OCI-LY7 (cell line): ENCODE results near the gene CAMK1G. TPM values are rescaled to one million over a fixed set of nuclear protein-coding genes. Genes with fewer than 3 reads are reported as not detected.

ENCODE experiments used
- BruUV-seq: library from RNA; stranded (reverse); fragments of 400-500 nt; replicated peaks from 2 replicates; lab custom pipeline; 2021; lab: Mats Ljungman, UMichigan
- CTCF ChIA-PET: fragments of 300-600 bp; sonication (Branson Sonifier 250); formaldehyde crosslinking; loops from one replicate; lab custom pipeline; 2022; ENCODE audit warnings: antibody characterized with exemption; ENCODE audit not compliant: unreplicated experiment; lab: Charles Lee
- POLR2A ChIA-PET: fragments of 300-600 bp; sonication (Branson Sonifier 250); formaldehyde crosslinking; loops from one replicate; lab custom pipeline; 2022; ENCODE audit warnings: antibody characterized with exemption; lab: Charles Lee
- DNase-seq: peaks from one replicate; pipeline ENCODE4 v3.0.0-alpha.2; 2015; ENCODE audit warnings: low spot score
- H2AFZ ChIP-seq: fragments of 200-600 bp; sonication (generic), shearing (Covaris generic); 2 replicates; pipeline ENCODE4 v1.6.1; 2014; ENCODE audit warnings: mild to moderate bottlenecking, antibody characterized with exemption, low read length, moderate library complexity
- H3K27ac ChIP-seq: fragments of 200-600 bp; sonication (generic); 2 replicates; pipeline ENCODE4 v1.5.1; 2014; ENCODE audit warnings: mixed run types, low read depth, mild to moderate bottlenecking, moderate library complexity, low read length, inconsistent platforms; ENCODE audit not compliant: poor library complexity, severe bottlenecking
- H3K36me3 ChIP-seq: fragments of 200-600 bp; sonication (generic); 2 replicates; pipeline ENCODE4 v1.6.1; 2014; ENCODE audit warnings: mild to moderate bottlenecking, antibody characterized with exemption, low read length, moderate library complexity, mixed read lengths; ENCODE audit not compliant: insufficient read depth
- H3K4me1 ChIP-seq: fragments of 200-600 bp; sonication (generic); 2 replicates; pipeline ENCODE4 v1.5.1; 2014; ENCODE audit warnings: mild to moderate bottlenecking, low read length; ENCODE audit not compliant: insufficient read depth, poor library complexity, severe bottlenecking
- H3K4me2 ChIP-seq: fragments of 200-600 bp; sonication (generic); 2 replicates; pipeline ENCODE4 v1.6.1; 2014; ENCODE audit warnings: mild to moderate bottlenecking, low read length
- H3K4me3 ChIP-seq: fragments of 200-600 bp; sonication (generic); 2 replicates; pipeline ENCODE4 v1.5.1; 2014; ENCODE audit warnings: mild to moderate bottlenecking, low read depth, low read length; ENCODE audit not compliant: poor library complexity, severe bottlenecking
- H3K79me2 ChIP-seq: fragments of 200-600 bp; sonication (generic); 2 replicates; pipeline ENCODE4 v1.6.1; 2016; ENCODE audit warnings: low read depth, mild to moderate bottlenecking, low read length, moderate library complexity, mixed read lengths; ENCODE audit not compliant: insufficient read depth
- H3K9me2 ChIP-seq: fragments of 200-600 bp; sonication (generic); 2 replicates; pipeline ENCODE4 v1.6.1; 2016; ENCODE audit warnings: mild to moderate bottlenecking, low read length, mixed read lengths; ENCODE audit not compliant: insufficient read depth
- H3K9me3 ChIP-seq: fragments of 200-600 bp; sonication (generic); 2 replicates; pipeline ENCODE4 v1.6.1; 2014; ENCODE audit warnings: mild to moderate bottlenecking, mixed run types, low read length, mixed read lengths
- H4K20me1 ChIP-seq: fragments of 200-600 bp; sonication (generic); 2 replicates; pipeline ENCODE4 v1.6.1; 2014; ENCODE audit warnings: mild to moderate bottlenecking, antibody characterized with exemption, low read length, moderate library complexity, mixed read lengths; ENCODE audit not compliant: insufficient read depth
- CTCF ChIP-seq: fragments of 200-600 bp; sonication (generic); conservative IDR thresholded peaks from 2 replicates; pipeline ENCODE4 v1.5.1; 2014; ENCODE audit warnings: mild to moderate bottlenecking, antibody characterized with exemption, low read length, moderate library complexity, mixed read lengths
- EZH2phosphoT487 ChIP-seq: fragments of 200-600 bp; sonication (generic); IDR thresholded peaks from 2 replicates; pipeline ENCODE4 v1.6.1; 2018; ENCODE audit warnings: low read depth, borderline replicate concordance, mild to moderate bottlenecking, mixed run types, antibody characterized with exemption, low read length, moderate library complexity, mixed read lengths
- intact Hi-C: fragments of 100-400 bp; cut with micrococcal nuclease; formaldehyde crosslinking; loops from one replicate; pipeline ENCODE4 v1.10.0; 2022; ENCODE audit not compliant: unreplicated experiment
- total RNA-seq, 2 experiments: library from RNA; depleted of rRNA in 1 of 2; stranded (reverse); fragments of >200 nt in 1 of 2; shearing (Covaris generic) in 1 of 2; gene quantifications; 2 replicates each; pipeline ENCODE4 v1.2.3, GENCODE V29; 2014 to 2022

Gene CAMK1G
- total RNA-seq, 2 experiments from 2014 or later, result not detected

GRCh38 chr1:209635850-209636249, 52.3 kb downstream of the CAMK1G start:
- no peak overlapping the region for H3K4me2 ChIP-seq
- no peak overlapping the region for H3K27ac ChIP-seq
- H3K9me3 ChIP-seq, result no peaks in the 10 kb centered on the region
- H3K4me3 ChIP-seq, result no peak overlapping the region
- H3K79me2 ChIP-seq, result no peaks in the 10 kb centered on the region
- H3K9me2 ChIP-seq, result no peaks in the 10 kb centered on the region
- BruUV-seq, result no TSS peak
- DNase-seq, result no peak
- H3K4me1 ChIP-seq, result no peaks in the 10 kb centered on the region
- H4K20me1 ChIP-seq, result no peaks in the 10 kb centered on the region
- H2AFZ ChIP-seq, result no peak overlapping the region
- intact Hi-C loops, result no loop called here
- CTCF ChIA-PET, result no interaction called here
- TF ChIP-seq EZH2phosphoT487 (no peak), CTCF (no peak)
- no peaks in the 10 kb centered on the region for H3K36me3 ChIP-seq
- POLR2A ChIA-PET, result interaction anchor here (0.7 to 1.3 kb wide), 2 partner anchors 143 to 224 kb away, joined by 3 to 4 read pairs; no protein-coding TSS in a partner anchor

GRCh38 chr1:209641832-209642172, 58.3 kb downstream of the CAMK1G start:
- Histone ChIP-seq H2AFZ (no peak overlapping the region), H3K4me2 (no peak overlapping the region), H3K9me2 (no peaks in the 10 kb centered on the region), H4K20me1 (no peaks in the 10 kb centered on the region), H3K79me2 (no peaks in the 10 kb centered on the region), H3K4me3 (no peak overlapping the region), H3K27ac (no peak overlapping the region), H3K36me3 (no peaks in the 10 kb centered on the region), H3K4me1 (no peaks in the 10 kb centered on the region), H3K9me3 (no peaks in the 10 kb centered on the region)
- POLR2A ChIA-PET, result no interaction called here
- BruUV-seq, result no TSS peak
- TF ChIP-seq EZH2phosphoT487 (no peak), CTCF (no peak)
- CTCF ChIA-PET, result no interaction called here
- no peak for DNase-seq
- intact Hi-C loops, result no loop called here

GRCh38 chr1:209642816-209643215, 59.3 kb downstream of the CAMK1G start:
- intact Hi-C loops, result no loop called here
- Histone ChIP-seq H3K9me2 (no peaks in the 10 kb centered on the region), H3K36me3 (no peaks in the 10 kb centered on the region), H2AFZ (no peak overlapping the region), H3K79me2 (no peaks in the 10 kb centered on the region), H3K4me1 (no peaks in the 10 kb centered on the region), H3K4me3 (no peak overlapping the region), H3K4me2 (no peak overlapping the region), H3K9me3 (no peaks in the 10 kb centered on the region), H4K20me1 (no peaks in the 10 kb centered on the region), H3K27ac (no peak overlapping the region)
- TF ChIP-seq EZH2phosphoT487 (no peak), CTCF (no peak)
- BruUV-seq, result no TSS peak
- CTCF ChIA-PET, result no interaction called here
- DNase-seq, result no peak
- POLR2A ChIA-PET, result interaction anchor here (0.6 to 1.0 kb wide), 3 partner anchors 8 to 9 kb away, joined by 3 to 4 read pairs (median 3); no protein-coding TSS in a partner anchor
